K562 (cell line): ENCODE results near the gene IGSF8. TPM values are rescaled to one million over a fixed set of nuclear protein-coding genes. Genes with fewer than 3 reads are reported as not detected.

Experiments used
- ATAC-seq: fragments of 200-7000 bp; cut with Tn5 transposase; 3 replicates; pipeline ENCODE4 v1.9.1; 2020; ENCODE audit warnings: moderate library complexity
- BruUV-seq: library from RNA; stranded (reverse); fragments of 400-500 nt; replicated peaks from 2 replicates; lab custom pipeline; 2021; lab: Mats Ljungman, UMichigan
- CTCF ChIA-PET: fragments of 300-600 bp; formaldehyde crosslinking; extraction: SDS; loops from one replicate; lab custom pipeline; 2021; ENCODE audit warnings: low intra/inter-chr PET ratio; lab: Yijun Ruan, JAX
- POLR2A ChIA-PET: fragments of 300-600, 350-650 bp; sonication (Branson Sonifier 250); formaldehyde crosslinking; extraction: SDS; loops from one replicate; lab custom pipeline; 2021; ENCODE audit warnings: antibody characterized with exemption, inconsistent platforms; lab: Yijun Ruan, JAX
- DNase-seq, 4 experiments: peaks; one replicate each; pipeline versions ENCODE4 v3.0.0 to v3.0.0-alpha.2; 2011 to 2018; ENCODE audit warnings: low spot score in 3 of 4, mixed read lengths in 3 of 4; ENCODE audit errors: extremely low read depth in 1 of 4
- FAIRE-seq: peaks from 2 replicates; lab custom pipeline; 2011; peaks lifted over from hg19 to GRCh38; lab: Jason Lieb, UNC
- H2AFZ ChIP-seq: 2 replicates; pipeline ENCODE4 v1.6.0; 2011; ENCODE audit warnings: low read depth, low read length, control low read depth, inconsistent platforms
- H3K27ac ChIP-seq: fragments of 200-600 bp; 3 replicates; pipeline ENCODE4 v1.8.0; 2011; ENCODE audit warnings: low read depth, mild to moderate bottlenecking, control low read depth, inconsistent platforms, low read length, moderate library complexity, mixed read lengths; ENCODE audit errors: extremely low read depth
- H3K27me3 ChIP-seq, 2 experiments: fragments of 300-600 bp in 1 of 2; 2 replicates in 1 of 2; 3 replicates in 1 of 2; pipeline versions ENCODE4 v1.6.0 to v1.8.0; 2011; ENCODE audit warnings: inconsistent platforms in 2 of 2, low read length in 2 of 2, mild to moderate bottlenecking in 1 of 2, mixed read lengths in 1 of 2, moderate library complexity in 1 of 2; ENCODE audit not compliant: control insufficient read depth in 2 of 2, insufficient read depth in 2 of 2
- H3K36me3 ChIP-seq: fragments of 300-600 bp; 3 replicates; pipeline ENCODE4 v1.8.0; 2011; ENCODE audit warnings: mild to moderate bottlenecking, low read length, inconsistent platforms; ENCODE audit not compliant: control insufficient read depth, insufficient read depth
- H3K4me1 ChIP-seq, 2 experiments: fragments of 200-600 bp in 1 of 2; replicated peaks in 1 of 2; 2 replicates in 1 of 2; 3 replicates in 1 of 2; pipeline versions ENCODE4 v1.5.1 to v1.8.0; 2011; ENCODE audit warnings: inconsistent platforms in 2 of 2, low read length in 2 of 2, mild to moderate bottlenecking in 1 of 2, mixed read lengths in 1 of 2, moderate library complexity in 1 of 2; ENCODE audit not compliant: control insufficient read depth in 2 of 2, insufficient read depth in 2 of 2
- H3K4me2 ChIP-seq: 2 replicates; pipeline ENCODE4 v1.6.1; 2011; ENCODE audit warnings: low read length, control low read depth, inconsistent platforms, mixed read lengths; ENCODE audit not compliant: insufficient read depth
- H3K4me3 ChIP-seq: fragments of 200-600 bp; sonication (generic), shearing (Covaris generic); 2 replicates; pipeline ENCODE4 v1.5.1; 2016; ENCODE audit warnings: control low read depth, inconsistent platforms
- H3K79me2 ChIP-seq: fragments of 200-600 bp; 3 replicates; pipeline ENCODE4 v1.8.0; 2011; ENCODE audit warnings: low read length, inconsistent platforms; ENCODE audit not compliant: control insufficient read depth, insufficient read depth
- H3K9ac ChIP-seq, 2 experiments: 2 replicates each; pipeline versions ENCODE4 v1.6.0 to v1.6.1; 2011; ENCODE audit warnings: low read depth in 2 of 2, low read length in 2 of 2, control low read depth in 1 of 2, inconsistent platforms in 1 of 2, mild to moderate bottlenecking in 1 of 2, mixed read lengths in 1 of 2; ENCODE audit not compliant: insufficient read depth in 1 of 2
- H3K9me1 ChIP-seq: one replicate; pipeline ENCODE4 v1.6.0; 2011; ENCODE audit warnings: inconsistent platforms, mild to moderate bottlenecking, low read length, moderate library complexity; ENCODE audit not compliant: control insufficient read depth, insufficient read depth
- H3K9me3 ChIP-seq: replicated peaks from 2 replicates; pipeline ENCODE4 v1.5.1; 2011; ENCODE audit warnings: low read depth, low read length, inconsistent platforms; ENCODE audit not compliant: control insufficient read depth, insufficient read depth
- H4K20me1 ChIP-seq: replicated peaks from 2 replicates; pipeline ENCODE4 v1.6.1; 2011; ENCODE audit warnings: low read length, inconsistent platforms, mixed read lengths; ENCODE audit not compliant: control insufficient read depth, insufficient read depth
- ETV1 ChIP-seq: fragments of 450-650 bp; conservative IDR thresholded peaks from 2 replicates; pipeline ENCODE4 v1.6.1; 2016; ENCODE audit warnings: missing genetic modification characterization, control low read depth, low read depth, missing compliant biosample characterization
- HMGN3 ChIP-seq: IDR thresholded peaks from 2 replicates; pipeline ENCODE4 v1.6.1; 2011; ENCODE audit warnings: borderline replicate concordance, low read depth, mild to moderate bottlenecking, mixed read lengths, low read length; ENCODE audit not compliant: insufficient read length; ENCODE audit errors: extremely low read depth
- HSF4 ChIP-seq: fragments of 250-450 bp; sonication (Bioruptor Pico); IDR thresholded peaks from 2 replicates; pipeline ENCODE4 v2.1.2; 2022; ENCODE audit warnings: mild to moderate bottlenecking, moderate library complexity, borderline replicate concordance
- ILF3 ChIP-seq: fragments of 450-650 bp; IDR thresholded peaks from 2 replicates; pipeline ENCODE4 v1.6.1; 2018; ENCODE audit warnings: antibody characterized with exemption, mild to moderate bottlenecking, moderate library complexity, borderline replicate concordance
- MAFG ChIP-seq: fragments of 450-650 bp; conservative IDR thresholded peaks from 2 replicates; pipeline ENCODE4 v1.6.1; 2016; ENCODE audit warnings: missing genetic modification characterization, missing compliant biosample characterization
- SMARCA5 ChIP-seq: fragments of 450-650 bp; IDR thresholded peaks from 2 replicates; pipeline ENCODE4 v1.6.1; 2016
- THRA ChIP-seq: fragments of 450-650 bp; IDR thresholded peaks from 2 replicates; pipeline ENCODE4 v1.6.1; 2017; ENCODE audit warnings: mild to moderate bottlenecking, moderate library complexity
- VEZF1 ChIP-seq: fragments of 200-800 bp; sonication (Bioruptor generic); IDR thresholded peaks from 2 replicates; pipeline ENCODE4 v1.6.1; 2017; ENCODE audit warnings: missing genetic modification characterization, missing compliant biosample characterization
- WGBS: fragments of 100-300 bp; shearing (Covaris generic); methylation state at CpG from one replicate; pipeline ENCODE4 v1.1.6; 2016; ENCODE audit warnings: low coverage, mixed read lengths; ENCODE audit not compliant: insufficient coverage; ENCODE audit errors: missing lambda C conversion rate; 5-methylcytosine and 5-hydroxymethylcytosine counted together
- in situ Hi-C: fragments of 300-500 bp; cut with MboI; formaldehyde crosslinking; loops from 4 replicates; pipeline ENCODE4 v1.15.0; 2018; ENCODE audit warnings: inconsistent platforms, mixed read lengths
- intact Hi-C: fragments of 100-400 bp; cut with micrococcal nuclease; formaldehyde crosslinking; loops from 2 replicates; pipeline ENCODE4 v1.14.2; 2022
- polyA plus RNA-seq, 8 experiments: library from polyadenylated mRNA; depleted of rRNA in 4 of 8; stranded (reverse) in 5 of 8; unstranded in 3 of 8; fragments of >200 nt; fragmentation: Nextera tagmentation in 2 of 8; fragmentation: Illumina TruSeq in 1 of 8; extraction: Ambion mirVana in 2 of 8; extraction: Trizol in 1 of 8; gene quantifications; 2 replicates each; pipeline versions ENCODE4 v1.2.1 to v1.2.3, GENCODE V29; 2011 to 2014; ENCODE audit warnings: inconsistent platforms in 1 of 8, missing spikeins in 1 of 8
- total RNA-seq, 7 experiments: library from RNA; depleted of rRNA in 6 of 7; stranded (reverse); fragments of >200 nt in 6 of 7; fragmentation: Illumina TruSeq in 2 of 7; extraction: Trizol in 2 of 7; gene quantifications; 2 replicates each; pipeline versions ENCODE4 v1.2.1 to v1.2.3, GENCODE V29; 2011 to 2021; ENCODE audit warnings: low replicate concordance in 1 of 7

IGSF8 gene
- total and polyA plus RNA-seq, 9 of the 15 experiments (the other 6 are each of a cell fraction or from before 2014, with no cell fraction given) = 0.32 to 11.7 (median 3.2) TPM

DNA sequence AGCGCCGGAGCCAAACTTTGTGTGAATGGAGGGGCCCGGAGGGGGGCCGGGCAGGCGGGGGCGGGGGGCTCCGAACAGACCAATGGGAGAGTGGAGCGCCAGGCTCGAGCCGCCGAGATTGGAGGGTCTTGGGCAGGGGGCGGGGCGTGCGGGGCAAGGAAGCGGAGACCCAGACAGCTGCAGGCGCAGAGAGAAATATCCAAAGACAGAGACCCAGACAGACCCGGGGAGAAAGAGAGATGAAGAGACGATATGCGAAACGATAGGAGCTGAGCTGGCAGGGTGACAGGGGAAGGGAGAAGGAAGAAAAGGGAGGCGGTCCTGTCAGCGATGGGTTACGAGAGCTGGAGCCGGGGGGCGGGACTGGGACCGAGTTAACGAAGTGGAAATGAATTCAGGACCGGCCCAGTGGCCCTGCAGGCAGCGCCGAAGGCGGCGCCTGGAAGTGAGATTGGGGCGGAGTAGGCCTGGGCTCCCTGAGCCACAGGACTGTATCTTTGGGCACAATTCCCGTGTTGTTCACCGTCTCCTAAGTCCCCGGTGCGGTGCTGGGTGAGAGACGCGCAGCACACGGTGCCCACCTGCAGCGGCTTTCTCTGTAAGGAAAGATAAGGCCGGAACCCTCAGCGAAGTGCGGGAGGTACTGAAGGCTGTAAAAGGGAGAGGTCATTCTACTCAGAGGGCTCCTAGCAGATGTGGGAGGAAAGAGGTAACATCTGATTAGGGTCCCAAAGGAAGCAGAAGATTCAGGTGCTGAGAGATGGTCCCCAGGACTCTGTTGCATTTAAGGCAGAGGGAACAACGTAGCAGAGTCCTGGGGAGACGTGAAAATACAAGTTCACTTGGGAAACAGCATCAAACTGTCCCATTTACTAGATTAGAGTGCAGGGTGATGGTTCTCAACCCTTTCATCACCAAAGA lies 27.9 kb downstream of the IGSF8 start (continued):
- TF ChIP-seq THRA (no peak), VEZF1 (CRISPR knock-in tag) (peak; percentile 69)

DNA sequence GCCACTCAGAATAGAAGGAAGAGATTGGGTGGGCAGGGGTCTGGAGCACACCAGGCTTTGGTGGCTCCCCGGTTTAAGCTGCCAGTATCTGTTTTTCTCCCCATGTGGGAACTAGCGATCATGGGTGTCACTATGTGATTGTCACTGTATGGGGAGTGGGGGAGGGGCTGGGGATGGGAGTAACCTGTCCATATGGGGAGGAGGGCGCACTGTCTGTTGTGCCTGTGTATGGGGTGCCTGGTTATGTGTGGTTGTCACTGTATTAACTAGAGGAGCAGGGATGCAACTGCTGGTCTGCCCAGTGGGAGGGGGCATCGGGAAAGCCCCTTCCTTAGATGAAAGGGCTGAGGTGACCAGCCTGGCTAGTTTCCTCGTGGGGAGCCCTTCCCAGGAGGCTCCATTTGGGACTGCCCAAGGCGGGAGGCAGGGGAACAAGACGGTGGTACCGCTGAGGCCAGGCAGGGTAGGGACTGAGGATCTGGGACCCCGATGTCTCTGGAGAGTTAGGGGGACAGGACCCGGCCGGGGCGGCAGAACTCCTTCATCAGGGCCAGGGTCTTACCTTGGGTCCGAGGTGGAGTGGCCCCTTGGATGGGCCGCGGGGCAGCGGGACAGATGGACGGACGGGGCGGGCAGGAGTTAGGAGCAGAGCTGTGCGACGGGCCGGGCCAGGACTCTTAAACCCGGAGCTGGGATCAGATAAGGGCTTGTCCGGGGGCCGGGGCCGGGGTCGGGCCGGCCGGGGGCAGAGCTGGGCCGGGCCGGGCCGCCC lies 28.8 kb downstream of the IGSF8 start, which contains the start of gene KCNJ10:
Gene KCNJ10 (minus strand): TSS at position 701 of the 772 bp plus-strand sequence. CDS start 27,628 bp downstream, outside the sequence.
- ChIA-PET POLR2A (interaction anchor here (0.6 to 1.0 kb wide), 4 partner anchors 9 to 191 kb away, joined by 3 to 4 read pairs (median 4); no protein-coding TSS in a partner anchor), CTCF (interaction anchor here (0.7 kb wide), 1 partner anchor 66 kb away, joined by 4 read pairs; no protein-coding TSS in a partner anchor)
- 8% methylated on average over 19 of the region's 32 CpGs for WGBS
- Histone ChIP-seq H3K36me3 (no peaks in the 10 kb centered on the region), H3K9ac (peak within 1 kb of the TSS in 1 of 2 experiments; percentile 36; a peak in 1 of 4 replicates), H3K9me3 (no peaks in the 10 kb centered on the region), H3K4me1 (peaks cover 0 to 13% of the 10 kb centered on the region in 2 experiments; a peak in 3 of 5 replicates), H3K27ac (no peak within 1 kb of the TSS), H2AFZ (peak within 1 kb of the TSS; percentile 46; the same call in 1 of the 2 replicates), H3K79me2 (no peaks in the 10 kb centered on the region), H3K9me1 (no peaks in the 10 kb centered on the region), H3K4me3 (no peak within 1 kb of the TSS; the same call in 1 of the 2 replicates), H4K20me1 (no peaks in the 10 kb centered on the region; the same call in 1 of the 2 replicates), H3K27me3 (peaks cover 10 to 43% of the 10 kb centered on the region in 2 experiments; a peak in 3 of 5 replicates), H3K4me2 (peak within 1 kb of the TSS; percentile 26)
- intact Hi-C loops = no loop called here
- in situ Hi-C loops = no loop called here
- TF ChIP-seq MAFG (tag) (no peak), ILF3 (no peak), ETV1 (tag) (no peak), HMGN3 (no peak), SMARCA5 (no peak), HSF4 (CRISPR knock-in tag) (no peak)
- no peak for FAIRE-seq
- DNase-seq = no peak
- no TSS peak for BruUV-seq
- ATAC-seq = peak; percentile 52
